Activated CD4-positive, alpha-beta T cell treated with anti-CD3 and anti-CD28 coated beads for 24 hours (primary cell): Measurements from ENCODE around the gene MIPEP.
"Not testable (repeated sequence)": the region's sequence is repeated elsewhere in the genome, so short reads cannot be mapped to it uniquely, and the experiment has no call there.

Source experiments
- DNase-seq, 2 donors: peaks; one replicate each; pipeline ENCODE4 v3.0.0-alpha.2; 2020; ENCODE audit warnings: low read depth in 2 of 2

Gene MIPEP

DNA sequence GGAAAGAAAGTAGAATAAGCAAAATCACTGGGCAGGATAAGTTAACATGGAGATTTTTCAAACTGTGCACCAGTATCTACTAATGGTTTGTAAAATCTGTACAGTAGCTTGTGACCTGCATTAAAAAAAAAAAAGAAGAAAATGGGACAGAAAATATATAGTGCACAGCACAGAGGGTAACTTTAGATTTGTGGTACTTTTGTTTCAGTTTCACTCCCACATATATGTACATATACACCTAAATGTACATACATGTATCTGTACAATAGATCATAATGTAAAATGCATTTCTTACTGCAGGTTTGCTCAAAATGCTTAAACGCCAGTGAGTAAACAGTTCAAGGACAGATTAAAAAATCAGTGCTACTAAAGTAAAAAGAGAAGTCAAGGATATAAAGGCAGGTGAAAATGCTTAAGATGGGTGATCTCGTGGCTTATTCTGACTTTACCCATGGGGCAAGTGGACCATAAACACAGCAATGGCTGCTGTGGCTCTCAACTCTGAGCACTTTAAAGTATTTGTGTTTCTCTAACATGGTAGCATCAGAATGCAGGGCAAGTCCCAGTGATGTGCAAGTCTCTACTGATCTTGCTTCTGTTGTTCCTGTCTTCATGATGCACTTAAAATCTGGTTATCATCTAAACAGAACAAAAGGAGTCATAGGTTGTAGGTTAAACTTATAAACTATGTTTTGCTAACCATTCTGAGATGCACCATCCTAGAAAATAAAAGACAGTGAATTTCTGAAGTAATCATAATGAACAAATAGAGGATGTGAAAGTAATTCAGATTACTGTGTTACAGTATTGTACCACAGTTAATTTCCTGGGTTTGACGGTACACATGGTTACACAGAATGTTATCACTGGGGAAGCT, 112.3 kb downstream of the MIPEP start:
- no peak for DNase-seq

DNA sequence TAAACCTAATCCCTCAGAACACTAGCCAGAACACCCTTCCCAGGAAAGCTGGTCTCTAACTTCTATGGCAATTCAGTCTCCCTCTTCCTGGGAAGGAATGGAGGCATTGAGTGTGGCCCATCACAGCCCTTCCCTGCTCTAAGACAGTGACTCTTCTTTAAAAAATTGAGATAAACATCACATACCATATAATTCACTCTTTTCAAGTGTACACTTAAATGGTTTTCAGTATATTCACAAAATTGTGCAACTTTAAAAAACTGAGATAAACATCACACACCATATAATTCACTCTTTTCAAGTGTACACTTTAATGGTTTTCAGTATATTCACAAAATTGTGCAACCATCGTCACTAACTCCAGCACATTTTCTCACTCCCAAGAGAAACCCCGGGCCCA, 116.5 kb downstream of the MIPEP start:
- no peak for DNase-seq

DNA sequence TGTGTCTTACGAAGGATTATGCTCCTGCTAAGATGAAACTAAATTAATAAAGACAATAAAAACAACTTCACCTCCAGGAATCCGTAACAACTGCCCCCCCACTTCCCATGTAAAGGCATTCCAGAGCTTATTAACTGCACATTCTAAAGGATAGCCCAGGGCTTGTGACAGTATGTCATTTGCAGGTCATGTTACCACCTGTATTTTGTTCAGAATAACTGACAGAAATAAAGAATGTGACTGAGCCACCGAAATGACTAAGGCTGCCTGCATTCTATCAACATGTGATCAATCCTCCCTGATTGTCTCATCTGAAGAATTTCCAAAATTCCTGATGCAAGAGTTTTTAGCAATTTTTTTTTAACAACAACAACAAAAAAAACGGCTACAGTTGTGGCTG, 117.2 kb downstream of the MIPEP start:
- no peak for DNase-seq

DNA sequence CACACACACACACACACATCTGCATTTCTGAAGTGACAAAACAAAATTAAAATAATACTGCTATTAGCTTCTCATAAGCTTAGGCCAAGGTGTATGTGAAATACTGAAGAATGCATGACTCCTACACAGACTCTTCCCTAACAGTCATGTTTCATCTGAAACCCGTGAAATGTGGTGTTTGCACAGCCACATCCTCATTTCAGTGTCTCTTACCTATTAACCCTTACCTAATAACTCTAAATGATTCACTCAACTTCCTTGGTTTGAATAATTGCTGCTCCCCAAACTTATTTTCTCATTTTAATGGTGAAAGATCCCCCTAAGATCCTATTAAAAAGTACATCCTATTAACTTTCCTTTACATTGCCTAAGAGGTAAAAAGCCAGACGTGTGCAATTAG, 117.6 kb downstream of the MIPEP start:
- DNase-seq = no peak

DNA sequence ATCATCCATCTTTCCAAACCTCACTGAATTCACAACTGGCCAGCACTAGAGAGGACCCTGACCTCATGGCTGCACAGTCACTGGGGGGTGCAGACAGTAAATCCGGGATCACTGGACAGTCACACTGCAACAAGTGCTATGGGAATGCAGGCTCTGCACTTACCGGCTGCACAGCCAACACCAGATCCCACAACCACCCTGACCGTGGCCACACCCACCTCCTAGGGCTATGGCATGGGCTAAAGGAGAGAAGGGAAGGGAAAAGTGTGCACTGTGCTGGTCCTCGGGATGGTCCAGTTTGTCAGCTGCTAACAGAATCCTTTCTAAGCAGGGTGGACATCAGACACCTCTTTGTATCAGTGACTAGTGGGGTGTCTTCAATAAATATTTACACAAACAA, 118.2 kb downstream of the MIPEP start:
- no peak for DNase-seq

DNA sequence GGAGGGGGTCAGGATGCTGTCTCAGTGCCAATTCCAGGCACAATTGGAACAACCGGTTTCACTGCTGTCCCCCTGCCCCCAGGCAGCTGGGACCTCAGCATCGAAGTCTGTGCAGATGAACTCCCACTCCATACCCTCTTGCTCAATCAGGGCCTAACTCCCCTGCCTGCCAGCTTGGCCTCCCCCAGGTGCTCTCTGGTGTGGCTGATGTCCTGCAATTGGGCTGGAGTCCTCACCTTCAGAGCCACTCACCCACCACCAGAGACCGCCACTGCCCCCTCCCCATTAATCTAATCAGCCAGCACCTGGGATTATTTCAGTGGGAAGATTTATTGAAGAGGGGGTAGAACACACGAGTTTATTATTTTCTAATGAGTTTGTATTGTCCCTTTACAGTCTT, 118.8 kb downstream of the MIPEP start:
- no peak for DNase-seq

DNA sequence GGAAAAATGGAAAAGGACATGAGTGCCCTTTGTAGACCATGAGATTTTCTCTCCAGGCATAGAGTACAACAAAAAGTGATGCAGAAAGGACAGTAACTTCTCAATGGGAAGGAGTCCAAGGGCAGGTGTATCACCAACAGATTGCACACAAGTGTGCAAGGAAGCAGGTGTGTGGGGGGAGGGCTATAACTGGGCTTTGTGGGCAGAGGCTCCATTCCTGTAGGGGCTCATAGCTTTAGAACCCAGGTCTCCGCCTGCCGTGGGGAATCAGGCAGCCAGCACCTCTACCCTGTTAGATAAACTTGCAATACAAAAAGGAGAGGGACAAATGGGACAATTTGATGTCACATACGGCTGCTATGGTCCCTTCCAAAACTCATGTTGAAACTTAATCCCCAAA, 119.8 kb downstream of the MIPEP start:
- DNase-seq = no peak

DNA sequence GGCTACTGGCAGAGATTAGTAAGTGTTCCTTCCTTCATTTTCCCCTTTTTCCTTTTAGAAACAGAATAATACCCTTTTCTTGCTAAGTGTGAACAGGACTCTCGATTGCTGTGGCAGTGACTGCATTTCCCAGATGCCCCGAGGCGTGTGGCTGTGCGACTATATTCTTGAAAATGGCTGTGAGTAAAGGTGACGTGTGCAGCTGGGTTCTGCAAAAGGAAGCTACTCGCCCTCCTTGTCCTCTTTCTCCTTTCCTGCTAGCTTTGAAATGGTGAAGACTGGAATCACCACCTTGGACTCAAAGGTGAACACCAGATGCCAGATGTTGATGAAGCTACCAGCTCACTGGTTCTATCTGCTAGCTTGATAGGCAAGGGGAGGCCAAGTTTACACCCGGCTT, 121.4 kb downstream of the MIPEP start:
- DNase-seq = no peak

DNA sequence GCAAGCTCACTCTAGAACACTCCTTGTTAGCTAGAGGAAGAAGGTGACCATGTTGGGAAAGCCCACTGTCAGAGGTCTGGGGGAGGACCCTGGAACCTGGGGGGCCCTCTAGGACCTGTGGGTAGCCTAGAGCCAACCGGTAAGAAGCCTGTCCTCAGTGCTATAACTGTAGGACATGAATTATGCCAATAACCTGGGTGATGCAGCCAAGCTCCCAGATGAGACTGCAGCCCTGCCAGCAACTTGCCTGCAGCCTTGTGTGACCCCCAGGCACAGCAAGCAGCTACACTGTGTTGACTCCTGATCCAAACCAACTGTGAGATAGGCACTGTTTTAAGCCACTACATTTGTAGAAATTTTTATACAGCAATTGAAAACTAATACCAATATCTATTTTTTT, 122.3 kb downstream of the MIPEP start:
- DNase-seq = no peak

DNA sequence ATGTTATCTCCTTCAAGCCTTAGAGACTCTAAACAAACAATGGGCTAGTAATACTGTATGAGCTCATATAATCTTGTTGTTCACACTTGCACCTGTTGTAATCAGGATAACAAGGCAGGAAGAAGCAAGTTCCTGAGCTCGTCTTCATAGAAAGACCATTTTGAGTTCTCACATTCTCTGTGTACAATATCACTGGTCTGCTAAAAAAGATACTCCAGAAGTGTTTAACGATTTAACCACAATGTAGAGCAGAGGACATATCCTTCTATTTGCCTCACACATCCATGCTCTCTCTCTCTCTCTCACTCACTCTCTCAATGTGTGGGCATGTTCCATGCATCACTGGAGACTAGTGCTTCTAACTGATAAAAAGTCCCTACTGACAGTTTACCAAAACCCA, 122.9 kb downstream of the MIPEP start:
- no peak for DNase-seq

DNA sequence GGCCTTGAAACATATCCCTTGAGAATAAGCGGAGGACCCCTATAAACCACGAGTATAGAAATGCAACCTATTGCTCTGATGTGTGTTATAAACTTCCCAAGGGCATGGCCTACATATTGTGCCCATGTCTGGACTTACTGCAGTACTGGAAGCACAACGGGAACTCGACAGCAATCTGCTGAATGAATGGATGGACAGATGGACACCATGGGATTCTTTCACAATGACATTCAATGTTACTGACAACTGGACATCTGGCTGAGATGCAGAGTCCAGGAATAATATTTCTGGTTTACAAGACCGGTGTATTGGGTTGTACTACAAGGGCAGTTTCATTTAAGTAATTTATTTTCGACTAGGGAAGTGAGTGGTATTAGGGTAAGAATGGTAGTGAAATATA, 123.7 kb downstream of the MIPEP start:
- no peak for DNase-seq

DNA sequence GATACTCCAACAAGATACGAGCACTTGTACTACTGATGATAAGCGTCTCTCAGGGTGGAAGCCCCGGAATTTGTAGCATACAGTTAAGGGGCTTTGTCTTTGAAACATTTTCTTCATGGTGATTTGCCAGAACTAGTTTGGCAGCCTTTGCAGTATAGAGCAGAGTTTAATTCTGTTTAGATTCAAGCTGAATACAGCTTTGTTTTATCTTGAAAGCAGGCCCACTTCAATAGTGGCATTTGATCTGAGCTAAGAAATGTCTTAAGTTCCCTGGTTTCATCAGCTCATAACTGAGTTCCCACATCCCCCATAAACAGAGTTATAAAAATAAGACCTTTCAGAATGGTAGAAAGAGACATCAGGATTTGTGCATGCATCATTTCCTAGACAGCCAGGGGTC, 125.9 kb downstream of the MIPEP start:
- DNase-seq = no peak

DNA sequence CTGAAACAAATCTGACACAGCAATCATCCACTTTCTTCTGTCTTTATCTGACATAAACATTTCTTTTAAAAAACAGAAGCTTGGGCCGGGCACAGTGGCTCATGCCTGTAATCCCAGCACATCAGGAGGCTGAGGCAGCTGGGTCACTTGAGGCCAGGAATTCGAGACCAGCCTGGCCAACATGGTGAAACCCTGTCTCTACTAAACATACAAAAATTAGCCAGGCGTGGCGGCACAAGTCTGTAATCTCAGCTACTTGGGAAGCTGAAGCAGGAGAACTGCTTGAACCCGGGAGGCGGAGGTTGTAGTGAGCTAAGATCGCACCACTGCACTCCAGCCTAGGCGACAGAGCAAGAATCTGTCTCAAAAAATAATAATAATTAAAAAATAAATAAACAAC, 127.4 kb downstream of the MIPEP start:
- DNase-seq = not testable (repeated sequence)

DNA sequence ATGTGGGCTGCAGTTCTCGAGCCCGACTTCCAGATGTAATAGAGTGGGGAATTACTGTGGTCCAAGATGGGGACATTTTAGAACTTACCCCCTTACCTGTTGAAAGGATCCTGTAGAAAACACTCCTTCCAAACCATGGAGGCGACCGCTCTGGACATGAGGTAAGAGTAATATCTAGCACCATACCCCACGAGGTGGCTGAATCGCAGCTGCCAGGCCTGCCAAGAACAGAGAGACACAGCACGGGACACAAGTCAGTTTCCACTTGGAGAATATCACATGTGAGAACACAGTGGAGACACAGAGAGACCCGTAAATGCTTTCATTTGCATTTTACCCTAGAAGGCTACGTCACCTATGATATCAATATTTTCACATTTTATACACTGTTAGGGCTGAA, 129.2 kb downstream of the MIPEP start:
- no peak for DNase-seq

DNA sequence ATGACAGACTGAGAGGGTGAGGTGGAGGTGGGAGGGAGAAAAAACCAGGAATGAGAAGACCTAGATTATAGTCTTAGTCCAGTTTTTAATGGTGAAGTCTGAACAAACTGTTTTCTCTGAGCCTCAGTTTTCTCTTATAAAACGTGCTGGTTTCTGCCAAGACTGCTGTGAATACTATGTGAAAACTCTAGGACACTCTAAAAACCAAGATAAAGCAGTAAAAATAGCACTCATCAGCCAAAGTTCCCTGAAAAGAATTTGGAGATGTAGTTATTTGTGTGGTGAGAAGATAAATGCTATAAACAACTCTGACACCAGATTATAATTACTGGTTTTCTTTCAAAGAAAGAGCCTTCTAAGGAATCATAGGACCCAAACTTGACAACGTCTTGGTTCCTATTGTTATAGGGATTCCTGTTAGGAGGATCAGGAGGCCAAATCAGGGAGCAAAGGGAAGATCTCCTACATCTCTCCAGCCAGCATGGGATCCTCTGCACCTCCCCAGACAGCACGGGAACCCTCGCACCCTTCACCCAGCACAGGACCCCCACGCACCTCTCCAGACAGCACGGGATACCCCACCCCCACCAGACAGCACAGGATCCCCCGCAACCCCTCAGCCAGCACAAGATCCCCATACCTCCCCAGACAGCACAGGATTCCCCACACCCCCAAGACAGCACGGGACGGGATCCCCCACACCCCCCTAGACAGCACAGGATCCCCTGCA, 130.2 kb downstream of the MIPEP start:
- DNase-seq = no peak

DNA sequence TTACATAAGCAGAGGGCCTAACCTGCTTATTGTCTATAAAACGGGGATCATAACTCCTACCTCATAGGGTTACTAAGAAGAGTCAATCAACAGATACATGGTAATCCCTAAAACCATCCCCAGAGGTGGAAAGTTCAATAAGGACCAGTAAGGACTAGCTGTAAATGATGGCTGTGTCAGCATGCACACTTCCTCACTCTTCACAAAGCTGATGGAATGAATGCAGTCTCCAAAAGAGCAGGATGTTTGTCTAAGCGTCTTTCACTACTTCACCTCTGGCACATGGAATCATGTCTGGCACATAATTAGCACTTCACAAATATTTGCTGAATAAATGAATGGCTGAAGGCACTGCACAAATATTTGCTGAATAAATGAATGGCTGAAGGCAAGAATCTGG, 134.2 kb downstream of the MIPEP start:
- no peak for DNase-seq

DNA sequence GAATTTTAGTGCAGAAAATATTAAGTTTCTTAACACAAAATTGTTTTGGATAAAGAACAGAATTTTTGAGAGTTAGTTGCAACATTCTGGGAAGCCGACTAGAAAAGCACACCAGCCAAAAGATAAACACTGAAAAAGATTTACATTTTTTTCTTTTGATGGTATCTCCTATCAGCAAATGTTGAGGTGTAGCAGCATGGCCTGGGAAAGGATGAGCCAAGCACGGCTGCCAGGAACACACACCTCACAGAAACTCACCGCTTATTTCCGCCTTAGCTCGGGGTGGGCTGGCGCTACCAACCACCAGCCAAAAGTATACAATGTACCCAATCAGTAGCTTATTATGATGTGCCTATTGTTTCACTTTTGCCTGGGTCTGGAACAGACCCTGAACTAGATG, 134.7 kb downstream of the MIPEP start:
- DNase-seq = no peak

DNA sequence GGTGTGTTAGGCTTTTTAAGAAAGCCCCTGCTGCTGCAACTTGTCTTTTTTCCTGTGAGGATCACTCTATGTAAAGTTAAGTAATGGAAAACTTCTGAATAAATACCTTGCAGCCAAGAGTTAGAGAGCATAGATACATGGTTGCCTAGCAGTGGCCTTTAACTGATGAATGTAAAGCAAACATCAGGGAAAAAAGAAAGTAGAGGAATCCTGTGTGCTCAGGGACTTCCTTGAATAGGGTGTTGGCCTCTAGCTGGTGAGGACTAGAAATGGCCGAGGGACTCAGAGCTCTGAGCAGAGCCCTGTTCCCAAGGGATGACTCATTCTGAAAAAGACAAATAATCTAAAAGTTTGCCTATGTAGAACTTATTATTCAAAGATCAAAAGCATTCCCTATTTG, 135.7 kb downstream of the MIPEP start:
- DNase-seq = no peak

DNA sequence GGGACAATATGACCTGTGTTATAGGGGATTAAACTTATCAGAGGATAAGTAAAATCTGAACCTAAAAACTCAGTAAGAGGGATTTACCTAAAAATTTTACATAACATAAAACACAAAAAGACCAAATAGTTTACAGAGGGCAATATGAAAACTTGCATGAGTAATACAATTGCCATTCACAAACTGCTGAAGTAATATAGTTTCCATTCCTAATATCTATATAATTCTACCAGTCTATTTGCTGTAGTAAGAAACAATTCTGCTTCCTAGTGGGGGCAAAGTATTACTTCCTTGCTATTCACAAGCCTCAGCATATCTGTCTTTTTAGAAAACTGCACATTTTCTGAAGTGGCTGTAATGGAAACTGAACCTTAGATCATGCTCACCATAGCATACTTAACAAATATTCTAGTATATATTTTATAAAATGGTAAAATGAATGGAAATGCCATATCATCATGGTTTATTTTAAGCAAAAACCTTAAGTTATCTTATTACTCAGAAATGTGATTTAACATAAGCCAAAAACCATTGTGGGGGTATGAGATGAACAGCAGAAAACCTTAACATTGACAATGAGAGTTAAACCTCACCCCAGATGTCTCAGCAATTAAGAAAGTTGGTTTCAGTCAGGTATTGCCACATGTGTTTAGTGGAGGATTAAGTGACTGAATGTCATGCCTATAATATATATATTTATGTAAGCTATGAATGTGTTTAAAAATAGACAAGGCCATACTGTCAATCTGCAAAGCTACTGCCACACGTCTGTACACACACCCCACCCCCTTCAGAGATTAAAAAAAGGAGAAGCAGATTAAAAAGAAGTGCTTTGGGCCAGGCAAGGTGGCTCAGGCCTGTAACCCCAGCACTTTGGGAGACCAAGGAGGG, 136.8 kb downstream of the MIPEP start:
- DNase-seq = no peak

DNA sequence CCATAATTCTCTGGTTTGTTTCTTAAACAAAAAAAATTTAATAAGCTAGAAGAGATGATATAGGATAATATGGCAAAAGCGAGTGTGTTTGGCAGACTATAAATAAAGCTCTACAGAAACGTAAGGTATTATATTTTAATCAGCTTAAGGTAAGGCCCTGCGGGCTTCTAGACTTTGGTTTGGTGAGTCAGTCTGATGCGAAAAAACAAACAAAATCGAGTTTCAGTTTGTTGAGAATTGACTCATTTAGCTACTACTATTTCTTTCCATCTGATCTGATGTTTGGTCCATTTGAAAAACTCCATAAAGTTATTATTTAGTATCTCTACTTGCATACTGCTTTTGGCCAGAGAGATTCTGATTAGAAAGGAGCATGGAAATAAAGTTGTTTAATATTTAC, 138.0 kb downstream of the MIPEP start:
- DNase-seq = no peak

DNA sequence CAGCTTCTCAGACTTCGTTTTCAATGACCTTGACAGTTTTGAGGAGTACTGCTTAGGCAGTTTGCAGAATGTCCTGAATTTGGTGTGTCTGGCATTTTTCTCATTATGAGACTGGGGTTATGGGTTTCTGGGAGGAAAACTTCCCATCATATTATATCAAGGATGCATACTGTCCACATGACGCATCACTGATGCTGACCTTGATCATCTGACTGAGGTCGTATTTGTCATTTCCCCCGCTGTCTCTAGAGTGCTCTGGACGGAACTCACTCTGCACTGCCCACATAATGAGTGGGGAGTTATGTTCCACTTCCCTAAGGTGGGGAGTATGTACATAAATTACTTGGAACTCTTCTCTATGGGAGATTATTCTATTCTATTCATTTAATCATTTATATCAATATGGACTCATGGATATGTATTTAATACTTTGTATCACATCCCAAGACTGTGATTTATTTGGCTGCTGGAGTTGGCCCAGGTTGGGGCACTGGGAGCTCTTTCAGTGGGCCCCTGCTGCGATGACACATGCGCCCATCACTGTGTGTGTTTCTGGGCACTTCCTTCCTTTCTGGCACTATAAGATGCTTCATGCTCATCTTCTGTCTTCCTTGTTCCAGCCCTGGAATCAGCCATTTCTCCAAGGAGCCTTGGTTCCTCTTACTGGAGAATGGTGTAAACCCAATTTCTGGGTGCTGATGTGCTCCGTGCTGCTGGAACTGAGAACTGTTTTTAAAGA, 138.6 kb downstream of the MIPEP start:
- no peak for DNase-seq
